HepG2 (cell line): ENCODE measurements around the gene MDH2. TPM values are rescaled to one million over a fixed set of nuclear protein-coding genes. Genes with fewer than 3 reads are reported as not detected.
A peak's percentile ranks its signal among the peaks of the same experiment; 100 is the strongest.

Experiments
- ADNP ChIP-seq: sonication (generic); formaldehyde crosslinking; IDR thresholded peaks from 2 replicates; pipeline ENCODE4 v1.4.0; 2020; ENCODE audit warnings: missing genetic modification reagents
- CSRNP1 ChIP-seq: sonication (generic); formaldehyde crosslinking; IDR thresholded peaks from 2 replicates; pipeline ENCODE4 v1.8.1; 2023; ENCODE audit warnings: mild to moderate bottlenecking, missing genetic modification reagents
- DRAP1 ChIP-seq: IDR thresholded peaks from 2 replicates; pipeline ENCODE4 v1.6.1; 2016; ENCODE audit warnings: missing genetic modification reagents, missing compliant biosample characterization
- FLYWCH1 ChIP-seq: sonication (generic); formaldehyde crosslinking; IDR thresholded peaks from 2 replicates; pipeline ENCODE4 v1.8.1; 2023; ENCODE audit warnings: mild to moderate bottlenecking, missing genetic modification reagents
- HMG20A ChIP-seq: IDR thresholded peaks from 2 replicates; pipeline ENCODE4 v1.6.1; 2016; ENCODE audit warnings: borderline replicate concordance
- KDM2A ChIP-seq: sonication (generic); formaldehyde crosslinking; IDR thresholded peaks from 2 replicates; pipeline ENCODE4 v1.4.0; 2020; ENCODE audit warnings: low read depth, missing genetic modification reagents, borderline replicate concordance
- MAX ChIP-seq: IDR thresholded peaks from 2 replicates; pipeline ENCODE4 v1.6.1; 2012; ENCODE audit warnings: inconsistent platforms
- NFKBIZ ChIP-seq: IDR thresholded peaks from 2 replicates; pipeline ENCODE4 v1.6.1; 2018; ENCODE audit warnings: missing genetic modification reagents, missing compliant biosample characterization
- NR0B2 ChIP-seq: sonication (generic); formaldehyde crosslinking; IDR thresholded peaks from 2 replicates; pipeline ENCODE4 v1.4.0; 2020; ENCODE audit warnings: mild to moderate bottlenecking, missing genetic modification reagents
- PATZ1 ChIP-seq: sonication (generic); formaldehyde crosslinking; IDR thresholded peaks from 2 replicates; pipeline ENCODE4 v1.4.0; 2020; ENCODE audit warnings: missing genetic modification reagents
- PAX8 ChIP-seq: sonication (generic); formaldehyde crosslinking; IDR thresholded peaks from 2 replicates; pipeline ENCODE4 v1.8.0; 2022; ENCODE audit warnings: mild to moderate bottlenecking, missing genetic modification reagents, borderline replicate concordance
- TFDP2 ChIP-seq: sonication (generic); formaldehyde crosslinking; IDR thresholded peaks from 2 replicates; pipeline ENCODE4 v1.4.0; 2020; ENCODE audit warnings: missing genetic modification reagents
- YY1 ChIP-seq: IDR thresholded peaks from 2 replicates; pipeline ENCODE4 v1.6.1; 2011; ENCODE audit warnings: low read length, low read depth, moderate library complexity, mild to moderate bottlenecking; ENCODE audit not compliant: insufficient read depth, insufficient replicate concordance
- ZFP91 ChIP-seq: sonication (generic); formaldehyde crosslinking; IDR thresholded peaks from 2 replicates; pipeline ENCODE4 v1.9.0; 2022; ENCODE audit warnings: missing genetic modification reagents, mild to moderate bottlenecking, borderline replicate concordance
- ZNF207 ChIP-seq: fragments of 450-650 bp; IDR thresholded peaks from 2 replicates; pipeline ENCODE4 v1.6.1; 2016; ENCODE audit warnings: antibody characterized with exemption, borderline replicate concordance
- ZNF263 ChIP-seq: sonication (generic); formaldehyde crosslinking; IDR thresholded peaks from 2 replicates; pipeline ENCODE4 v1.4.0; 2020; ENCODE audit warnings: missing genetic modification reagents
- ZNF44 ChIP-seq: sonication (generic); formaldehyde crosslinking; IDR thresholded peaks from 2 replicates; pipeline ENCODE4 v1.5.1; 2020; ENCODE audit warnings: mild to moderate bottlenecking, missing genetic modification reagents
- ZNF619 ChIP-seq: sonication (generic); formaldehyde crosslinking; IDR thresholded peaks from 2 replicates; pipeline ENCODE4 v1.4.0; 2020; ENCODE audit warnings: mild to moderate bottlenecking, missing genetic modification reagents
- ZNF713 ChIP-seq: sonication (generic); formaldehyde crosslinking; IDR thresholded peaks from 2 replicates; pipeline ENCODE4 v1.4.0; 2020; ENCODE audit warnings: mild to moderate bottlenecking, missing genetic modification reagents
- ZNF737 ChIP-seq: sonication (generic); formaldehyde crosslinking; IDR thresholded peaks from 2 replicates; pipeline ENCODE4 v1.5.0; 2020; ENCODE audit warnings: missing genetic modification reagents, mild to moderate bottlenecking, borderline replicate concordance
- ZNF747 ChIP-seq: sonication (generic); formaldehyde crosslinking; IDR thresholded peaks from 2 replicates; pipeline ENCODE4 v1.8.1; 2023; ENCODE audit warnings: missing genetic modification reagents, mild to moderate bottlenecking, borderline replicate concordance
- polyA plus RNA-seq, 8 experiments: library from polyadenylated mRNA; depleted of rRNA in 3 of 8; stranded (reverse) in 7 of 8; unstranded in 1 of 8; fragments of >200 nt; fragmentation: Illumina TruSeq in 4 of 8; extraction: Trizol in 4 of 8; gene quantifications; 2 replicates each; pipeline versions ENCODE4 v1.2.1 to v1.2.3, GENCODE V29; 2011 to 2016; ENCODE audit warnings: low read depth in 4 of 8, missing spikeins in 1 of 8, mixed read lengths in 1 of 8; ENCODE audit not compliant: insufficient read depth in 1 of 8
- total RNA-seq, 5 experiments: library from RNA; depleted of rRNA; stranded (reverse); fragments of >200 nt; fragmentation: Illumina TruSeq; extraction: Trizol; gene quantifications; 2 replicates each; pipeline ENCODE4 v1.2.3, GENCODE V29; 2016; ENCODE audit warnings: low read depth in 1 of 5

MDH2 gene
- total and polyA plus RNA-seq, 2 of the 13 experiments (the other 11 are each of a cell fraction or from before 2014, with no cell fraction given), result 81.4 to 90.3 TPM

GRCh38 chr7:76047811-76048667 is at the start of gene MDH2, which contains the start of gene STYXL1 (continued):
- peak; percentile 87 for TF ChIP-seq DRAP1
- peak; percentile 68 for TF ChIP-seq TFDP2 (CRISPR knock-in tag)
- TF ChIP-seq ZNF619 (CRISPR knock-in tag), result no peak
- TF ChIP-seq KDM2A, result peak; percentile 88
- TF ChIP-seq FLYWCH1 (CRISPR knock-in tag), result no peak
- TF ChIP-seq ZNF747 (CRISPR knock-in tag), result no peak
- TF ChIP-seq ADNP (CRISPR knock-in tag), result no peak
- TF ChIP-seq MAX, result peak; percentile 96
- no peak for TF ChIP-seq ZNF207
- TF ChIP-seq ZNF44, result peak; percentile 18; the same call in 1 of the 2 replicates
- peak; percentile 96 for TF ChIP-seq NR0B2 (CRISPR knock-in tag)
- TF ChIP-seq PATZ1 (CRISPR knock-in tag), result peak; percentile 77
- no peak for TF ChIP-seq ZNF713
- TF ChIP-seq CSRNP1 (CRISPR knock-in tag), result peak; percentile 93
- TF ChIP-seq ZFP91, result peak; percentile 91
- 0 out of 2 replicates have a peak, but pooled peaks have one; percentile 58 for TF ChIP-seq NFKBIZ
- no peak for TF ChIP-seq ZNF737
- TF ChIP-seq PAX8, result no peak
- peak; percentile 71 for TF ChIP-seq YY1
- TF ChIP-seq ZNF263, result no peak
- TF ChIP-seq HMG20A (CRISPR knock-in tag), result no peak
